Spleen (tissue), 11 donors: Measurements from ENCODE around the gene MRPL44. TPM values are rescaled to one million over a fixed set of nuclear protein-coding genes. Genes with fewer than 3 reads are reported as not detected.

ENCODE experiments used
- DNase-seq: peaks from one replicate; pipeline ENCODE4 v3.0.0-alpha.2; 2020
- H3K27ac ChIP-seq, 8 donors: fragments of 200-600 bp; sonication (generic) in 7 of 8; 1 replicate in 4 of 8; 2 replicates in 4 of 8; pipeline versions ENCODE4 v1.5.0 to v1.8.0; 2016 to 2021; ENCODE audit warnings: inconsistent platforms in 4 of 8, mild to moderate bottlenecking in 4 of 8, moderate library complexity in 1 of 8
- H3K27me3 ChIP-seq, 7 donors: fragments of 200-600 bp; sonication (generic) in 6 of 7; replicated peaks in 1 of 7; 1 replicate in 4 of 7; 2 replicates in 3 of 7; pipeline versions ENCODE4 v1.5.0 to v1.8.0; 2016 to 2021; ENCODE audit warnings: inconsistent platforms in 3 of 7, mild to moderate bottlenecking in 1 of 7
- H3K36me3 ChIP-seq, 6 donors: fragments of 200-600 bp; sonication (generic) in 5 of 6; 1 replicate in 4 of 6; 2 replicates in 2 of 6; pipeline versions ENCODE4 v1.5.0 to v1.8.0; 2016 to 2021; ENCODE audit warnings: inconsistent platforms in 2 of 6
- H3K4me1 ChIP-seq, 6 donors: fragments of 200-600 bp; sonication (generic) in 5 of 6; 1 replicate in 3 of 6; 2 replicates in 3 of 6; pipeline versions ENCODE4 v1.5.0 to v1.8.0; 2016 to 2021; ENCODE audit warnings: inconsistent platforms in 3 of 6
- H3K4me3 ChIP-seq, 8 donors: fragments of 200-600 bp; sonication (generic) in 7 of 8; 1 replicate in 4 of 8; 2 replicates in 4 of 8; pipeline versions ENCODE4 v1.5.0 to v1.8.0; 2016 to 2021; ENCODE audit warnings: inconsistent platforms in 4 of 8, mild to moderate bottlenecking in 4 of 8, moderate library complexity in 2 of 8
- H3K9me3 ChIP-seq, 8 donors: fragments of 200-600 bp; sonication (generic) in 7 of 8; 1 replicate in 4 of 8; 2 replicates in 4 of 8; pipeline versions ENCODE4 v1.5.0 to v1.8.0; 2016 to 2021; ENCODE audit warnings: inconsistent platforms in 4 of 8
- CTCF ChIP-seq, 11 experiments: fragments of 200-600 bp in 7 of 11; fragments of 450-650 bp in 4 of 11; sonication (generic) in 4 of 11; IDR thresholded peaks in 8 of 11; conservative IDR thresholded peaks in 3 of 11; 1 replicate in 7 of 11; 2 replicates in 4 of 11; pipeline versions ENCODE4 v1.4.0 to v1.8.0; 2016 to 2021; ENCODE audit warnings: antibody characterized with exemption in 11 of 11, inconsistent platforms in 4 of 11, mild to moderate bottlenecking in 1 of 11
- POLR2A ChIP-seq, 3 donors: fragments of 450-650 bp; IDR thresholded peaks; one replicate each; pipeline ENCODE4 v1.5.1; 2017; ENCODE audit warnings: antibody characterized with exemption in 3 of 3, mild to moderate bottlenecking in 1 of 3
- POLR2AphosphoS5 ChIP-seq, 3 donors: sonication (generic); formaldehyde crosslinking; IDR thresholded peaks; one replicate each; pipeline ENCODE4 v1.5.1; 2017; ENCODE audit warnings: antibody characterized with exemption in 3 of 3
- WGBS, 5 donors: extraction: QIAGEN DNeasy Blood & Tissue Kit in 3 of 5; methylation state at CpG; one replicate each; pipeline versions ENCODE4 v1.1.5 to v1.1.7; 2013 to 2018; 5-methylcytosine and 5-hydroxymethylcytosine counted together
- intact Hi-C: fragments of 100-400 bp; cut with DNase I; formaldehyde crosslinking; loops from one replicate; pipeline ENCODE4 v1.15.0; 2023; ENCODE audit warnings: low total_unique reads
- polyA plus RNA-seq, 3 donors: library from polyadenylated mRNA; stranded (reverse); fragments of 200-250 nt; gene quantifications; one replicate each; pipeline ENCODE4 v1.2.1, GENCODE V29; 2013
- total RNA-seq, 7 donors: library from RNA; depleted of rRNA in 3 of 7; stranded (reverse); fragments of >200 nt in 3 of 7; fragmentation: NEBNext Ultra II Directional in 4 of 7; extraction: Animal tissue kit (Norgen Biotek cat#: 25700) in 4 of 7; gene quantifications; one replicate each; pipeline versions ENCODE4 v1.1.0 to v1.2.1, GENCODE V29; 2016 to 2021
- donor health status: healthy with polysubstance abuse.
- donor health status: DM: no; HTN: no; CAD: no; lungs with moderate emphysema.
- donor health status: DM: no; HTN: no; CAD: no.
- donor health status: Bipolar disorder and iron deficiency.
- donor health status: healthy.
- donor health status: DM: no; HTN: no; CAD: no.
- donor health status: DM: yes; HTN: yes; CAD: no.

The MRPL44 gene
- total and polyA plus RNA-seq, 10 donors: 19.4 to 36.3 (median 26.0) TPM

GRCh38 chr2:224004105-224004695 is 46.9 kb downstream of the MRPL44 start:
- intact Hi-C loops: no loop called here
- peaks cover 0 to 7% (median 0%) of the 10 kb centered on the region in 6 donors for H3K36me3 ChIP-seq
- TF ChIP-seq POLR2AphosphoS5 (IDR thresholded peaks at IDR 0.05): no peak
- TF ChIP-seq CTCF (IDR thresholded peaks at IDR 0.05 in 8 of 11, conservative IDR thresholded peaks at IDR 0.05 in 3 of 11): no peak
- no peak for TF ChIP-seq POLR2A (IDR thresholded peaks at IDR 0.05)
- no peak for DNase-seq
- H3K4me1 ChIP-seq: peaks cover 0 to 7% (median 0%) of the 10 kb centered on the region in 6 donors
- no peaks in the 10 kb centered on the region for H3K9me3 ChIP-seq
- no peak overlapping the region for H3K27ac ChIP-seq
- no peak overlapping the region for H3K4me3 ChIP-seq
- no peaks in the 10 kb centered on the region for H3K27me3 ChIP-seq
- WGBS, 5 donors: 58 to 81% (median 61%) methylated on average over 16 of the region's 16 CpGs

GRCh38 chr2:224008702-224009261 is 51.5 kb downstream of the MRPL44 start:
- intact Hi-C loops: no loop called here
- Histone ChIP-seq H3K9me3 (no peaks in the 10 kb centered on the region), H3K27me3 (no peaks in the 10 kb centered on the region), H3K27ac (no peak overlapping the region), H3K36me3 (no peaks in the 10 kb centered on the region), H3K4me1 (peaks cover 0 to 14% (median 0%) of the 10 kb centered on the region in 6 donors), H3K4me3 (no peak overlapping the region)
- TF ChIP-seq POLR2A (IDR thresholded peaks at IDR 0.05) (no peak), CTCF (IDR thresholded peaks at IDR 0.05 in 8 of 11, conservative IDR thresholded peaks at IDR 0.05 in 3 of 11) (no peak), POLR2AphosphoS5 (IDR thresholded peaks at IDR 0.05) (no peak)
- 82 to 89% (median 86%) methylated on average over 12 of the region's 12 CpGs for WGBS, 5 donors
- DNase-seq: no peak

- TF ChIP-seq POLR2AphosphoS5 (IDR thresholded peaks at IDR 0.05) (no peak), CTCF (IDR thresholded peaks at IDR 0.05 in 8 of 11, conservative IDR thresholded peaks at IDR 0.05 in 3 of 11) (no peak), POLR2A (IDR thresholded peaks at IDR 0.05) (no peak)
- no peaks in the 10 kb centered on the region for H3K36me3 ChIP-seq
- H3K4me3 ChIP-seq: no peak overlapping the region
- intact Hi-C loops: no loop called here
- H3K27me3 ChIP-seq: no peaks in the 10 kb centered on the region
- H3K9me3 ChIP-seq: no peaks in the 10 kb centered on the region
- H3K27ac ChIP-seq: no peak overlapping the region
- peaks cover 0 to 8% (median 0%) of the 10 kb centered on the region in 6 donors for H3K4me1 ChIP-seq
- DNase-seq: no peak
- 66 to 87% (median 84%) methylated on average over 5 of the region's 5 CpGs for WGBS, 5 donors
These were observed 52.5 kb downstream of the MRPL44 start for GRCh38 chr2:224009605-224010315.

- H3K4me1 ChIP-seq: peaks cover 0 to 8% (median 0%) of the 10 kb centered on the region in 6 donors
- H3K36me3 ChIP-seq: no peaks in the 10 kb centered on the region
- no peak for DNase-seq
- TF ChIP-seq POLR2A (IDR thresholded peaks at IDR 0.05): no peak
- TF ChIP-seq POLR2AphosphoS5 (IDR thresholded peaks at IDR 0.05): no peak
- no peak for TF ChIP-seq CTCF (IDR thresholded peaks at IDR 0.05 in 8 of 11, conservative IDR thresholded peaks at IDR 0.05 in 3 of 11)
- H3K4me3 ChIP-seq: no peak overlapping the region
- 65 to 97% (median 86%) methylated on average over 1 of the region's 1 CpG for WGBS, 5 donors
- H3K9me3 ChIP-seq: no peaks in the 10 kb centered on the region
- H3K27ac ChIP-seq: no peak overlapping the region
- intact Hi-C loops: no loop called here
- no peaks in the 10 kb centered on the region for H3K27me3 ChIP-seq
These were observed 54.6 kb downstream of the MRPL44 start for GRCh38 chr2:224011837-224012236.
